WTC11 (cell line): ENCODE results near the gene ADAD2.

ENCODE experiments used
- E2F4 ChIP-seq: sonication (generic); formaldehyde crosslinking; IDR thresholded peaks from 2 replicates; pipeline ENCODE4 v1.8.1; 2022; ENCODE audit warnings: low read depth, mild to moderate bottlenecking, moderate library complexity, missing genetic modification reagents, borderline replicate concordance
- STAT6 ChIP-seq: sonication (generic); formaldehyde crosslinking; conservative IDR thresholded peaks from 2 replicates; pipeline ENCODE4 v1.8.1; 2023; ENCODE audit warnings: mild to moderate bottlenecking, low read depth, missing genetic modification reagents, moderate library complexity
- ZNF121 ChIP-seq: sonication (generic); formaldehyde crosslinking; IDR thresholded peaks from 2 replicates; pipeline ENCODE4 v1.8.0; 2023; ENCODE audit warnings: missing genetic modification reagents
- ZNF396 ChIP-seq: fragments of 250-450 bp; sonication (Bioruptor Pico); IDR thresholded peaks from 2 replicates; pipeline ENCODE4 v1.8.0; 2021; ENCODE audit warnings: mild to moderate bottlenecking, moderate library complexity, borderline replicate concordance

GRCh38 chr16:84239141-84239769, 48.3 kb downstream of the ADAD2 start:
- TF ChIP-seq STAT6 (CRISPR knock-in tag): no peak
- no peak for TF ChIP-seq ZNF396 (CRISPR knock-in tag)
- no peak for TF ChIP-seq ZNF121
- no peak for TF ChIP-seq E2F4
